ENCODE measurements around the gene CCDC9.

The CCDC9 gene

GRCh38 chr19:47272448-47273312 lies 16.4 kb downstream of the CCDC9 start:
- in situ Hi-C loops (cut with HindIII; ENCODE audit: low pct_ligation_motif_present, low sequenced_read_pairs): no loop called here
- Histone ChIP-seq H3K4me3 (ENCODE audit: low read depth, low read length) (peak overlapping the region; percentile 68), H3K36me3 (replicated peaks) (peaks cover 21% of the 10 kb centered on the region), H3K27me3 (replicated peaks) (no peaks in the 10 kb centered on the region), H3K27ac (peak overlapping the region; percentile 92)
- no peak for TF ChIP-seq CTCF (IDR thresholded peaks at IDR 0.05; ENCODE audit: low read depth, low read length, missing control alignments)
- no peak for DNase-seq

- H3K36me3 ChIP-seq (replicated peaks): peaks cover 13% of the 10 kb centered on the region
- DNase-seq: peak; percentile 92
- in situ Hi-C loops (cut with HindIII; ENCODE audit: low pct_ligation_motif_present, low sequenced_read_pairs): no loop called here
- TF ChIP-seq CTCF (IDR thresholded peaks at IDR 0.05; ENCODE audit: low read depth, low read length, missing control alignments): no peak
- peak overlapping the region; percentile 68 for H3K4me3 ChIP-seq (ENCODE audit: low read depth, low read length)
- H3K27me3 ChIP-seq (replicated peaks): no peaks in the 10 kb centered on the region
- H3K27ac ChIP-seq: peak overlapping the region; percentile 92
Observed at GRCh38 chr19:47273313-47274070, 17.2 kb downstream of the CCDC9 start.

- in situ Hi-C loops (cut with HindIII; ENCODE audit: low pct_ligation_motif_present, low sequenced_read_pairs): no loop called here
- peak within 1 kb of the TSS; percentile 69 for H3K4me3 ChIP-seq (ENCODE audit: low read depth, low read length)
- TF ChIP-seq CTCF (IDR thresholded peaks at IDR 0.05; ENCODE audit: low read depth, low read length, missing control alignments): no peak
- peak within 1 kb of the TSS; percentile 92 for H3K27ac ChIP-seq
- DNase-seq: peak; percentile 92
- peaks cover 13% of the 10 kb centered on the region for H3K36me3 ChIP-seq (replicated peaks)
- no peaks in the 10 kb centered on the region for H3K27me3 ChIP-seq (replicated peaks)
Observed at GRCh38 chr19:47274071-47274890, 18.0 kb downstream of the CCDC9 start, which contains the start of gene INAFM1. Gene INAFM1 (plus strand): TSS chr19:47274885. CDS start chr19:47274920, 35 bp downstream.

GRCh38 chr19:47274891-47275761 lies 18.8 kb downstream of the CCDC9 start:
- Histone ChIP-seq H3K27ac (peak overlapping the region; percentile 50), H3K36me3 (replicated peaks) (peaks cover 13% of the 10 kb centered on the region), H3K27me3 (replicated peaks) (no peaks in the 10 kb centered on the region), H3K4me3 (ENCODE audit: low read depth, low read length) (peak overlapping the region; percentile 54)
- TF ChIP-seq CTCF (IDR thresholded peaks at IDR 0.05; ENCODE audit: low read depth, low read length, missing control alignments): no peak
- in situ Hi-C loops (cut with HindIII; ENCODE audit: low pct_ligation_motif_present, low sequenced_read_pairs): no loop called here
- DNase-seq: no peak
